ENCODE results near the gene GTSE1.

Gene GTSE1

GRCh38 chr22:46296257-46297150, at the start of gene GTSE1:
Gene GTSE1, plus strand, starts transcription at chr22:46296870. Its CDS starts 531 bp downstream, at chr22:46297401.
- ChIA-PET CTCF (interaction anchor here (0.6 kb wide), 2 partner anchors 10 to 12 kb away, joined by 3 read pairs; no protein-coding TSS in a partner anchor), POLR2A (ENCODE audit: low non-redundant PET) (no interaction called here)
- peak; percentile 97 for DNase-seq (ENCODE audit: low spot score)
- H3K27ac ChIP-seq = peak within 1 kb of the TSS; percentile 90
- TF ChIP-seq CTCF (conservative IDR thresholded peaks at IDR 0.05; ENCODE audit: low read depth) = no peak

- no peak for DNase-seq (ENCODE audit: low spot score)
- H3K27ac ChIP-seq = peak overlapping the region; percentile 14
- CTCF ChIA-PET = no interaction called here
- POLR2A ChIA-PET (ENCODE audit: low non-redundant PET) = no interaction called here
- no peak for TF ChIP-seq CTCF (conservative IDR thresholded peaks at IDR 0.05; ENCODE audit: low read depth)
Measured at GRCh38 chr22:46247443-46247975, 49.2 kb upstream of the GTSE1 start.

GRCh38 chr22:46250035-46250782, 46.5 kb upstream of the GTSE1 start, which contains the start of gene CDPF1:
Gene CDPF1, minus strand, starts transcription at chr22:46250293. Its CDS starts 2,009 bp downstream, at chr22:46248284.
- ChIA-PET POLR2A (ENCODE audit: low non-redundant PET) (interaction anchor here (0.6 to 1.0 kb wide), 2 partner anchors 18 to 873 kb away, joined by 3 to 4 read pairs; partner anchors contain the start of gene TTC38), CTCF (no interaction called here)
- no peak for TF ChIP-seq CTCF (conservative IDR thresholded peaks at IDR 0.05; ENCODE audit: low read depth)
- DNase-seq (ENCODE audit: low spot score) = peak; percentile 64
- H3K27ac ChIP-seq = peak within 1 kb of the TSS; percentile 88

GRCh38 chr22:46250783-46251125, 45.9 kb upstream of the GTSE1 start:
- POLR2A ChIA-PET (ENCODE audit: low non-redundant PET) = interaction anchor here (0.6 to 1.0 kb wide), 2 partner anchors 17 to 874 kb away, joined by 3 to 4 read pairs; partner anchors contain the start of gene TTC38

GRCh38 chr22:46251266-46251665, 45.4 kb upstream of the GTSE1 start:
- DNase-seq (ENCODE audit: low spot score) = no peak
- ChIA-PET POLR2A (ENCODE audit: low non-redundant PET) (no interaction called here), CTCF (no interaction called here)
- peak overlapping the region; percentile 88 for H3K27ac ChIP-seq
- TF ChIP-seq CTCF (conservative IDR thresholded peaks at IDR 0.05; ENCODE audit: low read depth) = no peak

More at GRCh38 chr22:46250783-46251125, 45.9 kb upstream of the GTSE1 start:
- no peak for TF ChIP-seq CTCF (conservative IDR thresholded peaks at IDR 0.05; ENCODE audit: low read depth)
- H3K27ac ChIP-seq = peak overlapping the region; percentile 88
- CTCF ChIA-PET = no interaction called here
- DNase-seq (ENCODE audit: low spot score) = no peak

GRCh38 chr22:46251816-46252380, 44.8 kb upstream of the GTSE1 start:
- POLR2A ChIA-PET (ENCODE audit: low non-redundant PET) = no interaction called here

More at GRCh38 chr22:46251816-46252380, 44.8 kb upstream of the GTSE1 start:
- no peak for TF ChIP-seq CTCF (conservative IDR thresholded peaks at IDR 0.05; ENCODE audit: low read depth)
- CTCF ChIA-PET = no interaction called here
- no peak overlapping the region for H3K27ac ChIP-seq
- DNase-seq (ENCODE audit: low spot score) = no peak

Data from RWPE1 (cell line).